ENCODE data around the gene ERC2.

DNA sequence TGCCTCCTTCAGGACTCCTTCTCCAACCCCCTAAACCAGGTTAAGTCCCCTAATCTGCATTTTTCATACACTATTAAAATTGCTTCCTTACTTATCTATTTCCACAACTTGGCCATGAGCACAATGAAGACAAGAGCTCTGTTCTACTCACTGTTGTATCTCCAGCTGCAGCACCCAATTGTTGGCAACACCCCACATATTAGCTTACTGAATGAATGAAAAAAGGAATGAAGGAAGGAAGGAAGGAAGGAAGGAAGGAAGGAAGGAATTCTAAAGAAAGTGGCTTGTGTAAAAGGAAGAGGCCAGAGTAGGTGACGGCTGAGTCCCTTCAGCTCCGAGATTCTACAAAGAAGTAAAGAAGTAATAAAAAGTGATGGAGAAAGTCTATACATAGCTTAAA, 444.7 kb downstream of the ERC2 start:
- TF ChIP-seq CTCF (IDR thresholded peaks at IDR 0.05; ENCODE audit: insufficient read depth, low read depth, low read length) (no peak), EZH2 (IDR thresholded peaks at IDR 0.05; ENCODE audit: insufficient read depth, low read length) (no peak)

Data from astrocyte (in vitro differentiated cells and primary cell).